ENCODE data around the gene DDX20. TPM values are rescaled to one million over a fixed set of nuclear protein-coding genes. Genes with fewer than 3 reads are reported as not detected.
A peak's percentile ranks its signal among the peaks of the same experiment; 100 is the strongest.

The DDX20 gene
- total and polyA plus RNA-seq, 2 experiments from 2014 or later = 11.5 to 34.0 TPM

GRCh38 chr1:111723091-111723806 is 32.5 kb upstream of the DDX20 start:
- no peak for TF ChIP-seq CTCF (IDR thresholded peaks at IDR 0.05; ENCODE audit: low read depth, low read length)
- DNase-seq (ENCODE audit: low read depth in 1 of 2, low spot score in 1 of 2) = no peak
- Histone ChIP-seq H3K9me3 (ENCODE audit: low read depth) (no peaks in the 10 kb centered on the region), H3K27me3 (no peaks in the 10 kb centered on the region), H3K27ac (no peak overlapping the region), H3K4me1 (ENCODE audit: low read depth) (peaks cover 10% of the 10 kb centered on the region), H3K36me3 (peaks cover 4% of the 10 kb centered on the region), H3K4me3 (no peak overlapping the region)

- no peak for DNase-seq (ENCODE audit: low read depth in 1 of 2, low spot score in 1 of 2)
- Histone ChIP-seq H3K27ac (no peak overlapping the region), H3K27me3 (no peaks in the 10 kb centered on the region), H3K4me3 (no peak overlapping the region), H3K9me3 (ENCODE audit: low read depth) (no peaks in the 10 kb centered on the region), H3K36me3 (peaks cover 4% of the 10 kb centered on the region), H3K4me1 (ENCODE audit: low read depth) (peaks cover 10% of the 10 kb centered on the region)
- TF ChIP-seq CTCF (IDR thresholded peaks at IDR 0.05; ENCODE audit: low read depth, low read length) = no peak
Observed at GRCh38 chr1:111723871-111724270, 31.8 kb upstream of the DDX20 start.

- H3K36me3 ChIP-seq = peaks cover 4% of the 10 kb centered on the region
- H3K9me3 ChIP-seq (ENCODE audit: low read depth) = no peaks in the 10 kb centered on the region
- H3K27me3 ChIP-seq = no peaks in the 10 kb centered on the region
- no peak for TF ChIP-seq CTCF (IDR thresholded peaks at IDR 0.05; ENCODE audit: low read depth, low read length)
- peak overlapping the region; percentile 66 for H3K27ac ChIP-seq
- no peak overlapping the region for H3K4me3 ChIP-seq
- peaks cover 24% of the 10 kb centered on the region for H3K4me1 ChIP-seq (ENCODE audit: low read depth)
- DNase-seq (ENCODE audit: low read depth in 1 of 2, low spot score in 1 of 2) = peak in 1 of 2 donors; percentile 43
Observed at GRCh38 chr1:111725192-111725591, 30.5 kb upstream of the DDX20 start.

GRCh38 chr1:111727056-111727455 is 28.6 kb upstream of the DDX20 start:
- peaks cover 4% of the 10 kb centered on the region for H3K36me3 ChIP-seq
- H3K9me3 ChIP-seq (ENCODE audit: low read depth) = no peaks in the 10 kb centered on the region
- H3K4me3 ChIP-seq = no peak overlapping the region
- TF ChIP-seq CTCF (IDR thresholded peaks at IDR 0.05; ENCODE audit: low read depth, low read length) = no peak
- peak overlapping the region; percentile 39 for H3K27ac ChIP-seq
- peaks cover 30% of the 10 kb centered on the region for H3K4me1 ChIP-seq (ENCODE audit: low read depth)
- H3K27me3 ChIP-seq = no peaks in the 10 kb centered on the region
- DNase-seq (ENCODE audit: low read depth in 1 of 2, low spot score in 1 of 2) = no peak

- H3K27me3 ChIP-seq = no peaks in the 10 kb centered on the region
- H3K27ac ChIP-seq = peak overlapping the region; percentile 85
- TF ChIP-seq CTCF (IDR thresholded peaks at IDR 0.05; ENCODE audit: low read depth, low read length) = no peak
- DNase-seq (ENCODE audit: low read depth in 1 of 2, low spot score in 1 of 2) = peak in 1 of 2 donors; percentile 50
- H3K4me3 ChIP-seq = no peak overlapping the region
- H3K9me3 ChIP-seq (ENCODE audit: low read depth) = no peaks in the 10 kb centered on the region
- H3K4me1 ChIP-seq (ENCODE audit: low read depth) = peaks cover 30% of the 10 kb centered on the region
- H3K36me3 ChIP-seq = peaks cover 4% of the 10 kb centered on the region
Observed at GRCh38 chr1:111729271-111729921, 26.3 kb upstream of the DDX20 start.
